Ovary (tissue), 9 donors: ENCODE measurements around the gene RAB4A. TPM values are rescaled to one million over a fixed set of nuclear protein-coding genes. Genes with fewer than 3 reads are reported as not detected.

Source experiments
- DNase-seq, 5 donors: peaks; one replicate each; pipeline ENCODE4 v3.0.0-alpha.2; 2019 to 2020
- H3K27ac ChIP-seq, 2 donors: fragments of 200-600 bp; one replicate each; pipeline versions ENCODE4 v1.5.1 to v1.8.0; 2019 to 2022
- H3K27me3 ChIP-seq: fragments of 200-600 bp; one replicate; pipeline ENCODE4 v1.8.0; 2022
- H3K36me3 ChIP-seq: fragments of 200-600 bp; sonication (generic); one replicate; pipeline ENCODE4 v1.5.1; 2019
- H3K4me1 ChIP-seq: one replicate; pipeline ENCODE4 v1.8.1; 2013; ENCODE audit warnings: mild to moderate bottlenecking, moderate library complexity; ENCODE audit not compliant: insufficient read depth
- H3K4me3 ChIP-seq: fragments of 200-600 bp; sonication (generic); one replicate; pipeline ENCODE4 v1.5.1; 2017
- H3K9me3 ChIP-seq, 2 donors: fragments of 200-600 bp in 1 of 2; sonication (generic) in 1 of 2; one replicate each; pipeline versions ENCODE4 v1.5.1 to v1.8.1; 2013 to 2019; ENCODE audit warnings: mild to moderate bottlenecking in 1 of 2, moderate library complexity in 1 of 2
- EP300 ChIP-seq: sonication (generic); formaldehyde crosslinking; IDR thresholded peaks from one replicate; pipeline ENCODE4 v1.6.1; 2017; ENCODE audit warnings: antibody characterized with exemption
- POLR2A ChIP-seq: fragments of 450-650 bp; IDR thresholded peaks from one replicate; pipeline ENCODE4 v1.6.1; 2017; ENCODE audit warnings: antibody characterized with exemption, mild to moderate bottlenecking, moderate library complexity
- WGBS, 3 donors: extraction: QIAGEN DNeasy Blood & Tissue Kit in 1 of 3; methylation state at CpG; one replicate each; pipeline versions ENCODE4 v1.1.5 to v1.1.7; 2013 to 2017; 5-methylcytosine and 5-hydroxymethylcytosine counted together
- intact Hi-C, 4 donors: fragments of 100-400 bp; cut with DNase I; formaldehyde crosslinking; loops; one replicate each; pipeline versions ENCODE4 v1.11.0 to v1.15.1; 2022 to 2023
- polyA plus RNA-seq, 2 donors: library from polyadenylated mRNA; stranded (reverse); fragments of 200-250 nt in 1 of 2; fragments of 350-450 nt in 1 of 2; fragmentation: Illumina TruSeq in 1 of 2; extraction: RNeasy Lipid Tissue Mini Kit (QIAGEN cat#74804) in 1 of 2; gene quantifications; one replicate each; pipeline ENCODE4 v1.2.3, GENCODE V29; 2013 to 2014
- total RNA-seq, 7 donors: library from RNA; depleted of rRNA in 2 of 7; stranded (reverse); fragments of >200 nt in 2 of 7; fragmentation: NEBNext Ultra II Directional in 3 of 7; extraction: Animal tissue kit (Norgen Biotek cat#: 25700) in 3 of 7; gene quantifications; one replicate each; pipeline versions ENCODE4 v1.1.0 to v1.2.4, GENCODE V29; 2016 to 2023
- TF ChIP-seq, protein P1 (sequence below), 3 donors: fragments of 450-650 bp in 2 of 3; fragments of 200-600 bp in 1 of 3; IDR thresholded peaks; one replicate each; pipeline versions ENCODE4 v1.5.1 to v1.8.0; 2016 to 2022; ENCODE audit warnings: antibody characterized with exemption in 3 of 3, mild to moderate bottlenecking in 1 of 3
- donor health status: DM: no; HTN: no; CAD: no; lungs with moderate emphysema.
- donor health status: DM: no; HTN: no; CAD: no.
- donor health status: Bipolar disorder and iron deficiency.
- donor health status: DM: yes; HTN: yes; CAD: no.
- donor health status: DM: no; HTN: no; CAD: no.
- donor health status: DM: yes; HTN: yes; CAD: no.

Gene RAB4A
- total and polyA plus RNA-seq, 9 donors, result 19.5 to 69.2 (median 44.3) TPM

- Histone ChIP-seq H3K9me3 (no peaks in the 10 kb centered on the region), H3K27me3 (no peaks in the 10 kb centered on the region), H3K4me1 (no peaks in the 10 kb centered on the region), H3K27ac (no peak overlapping the region), H3K36me3 (no peaks in the 10 kb centered on the region), H3K4me3 (no peak overlapping the region)
- TF ChIP-seq, protein P1, sequence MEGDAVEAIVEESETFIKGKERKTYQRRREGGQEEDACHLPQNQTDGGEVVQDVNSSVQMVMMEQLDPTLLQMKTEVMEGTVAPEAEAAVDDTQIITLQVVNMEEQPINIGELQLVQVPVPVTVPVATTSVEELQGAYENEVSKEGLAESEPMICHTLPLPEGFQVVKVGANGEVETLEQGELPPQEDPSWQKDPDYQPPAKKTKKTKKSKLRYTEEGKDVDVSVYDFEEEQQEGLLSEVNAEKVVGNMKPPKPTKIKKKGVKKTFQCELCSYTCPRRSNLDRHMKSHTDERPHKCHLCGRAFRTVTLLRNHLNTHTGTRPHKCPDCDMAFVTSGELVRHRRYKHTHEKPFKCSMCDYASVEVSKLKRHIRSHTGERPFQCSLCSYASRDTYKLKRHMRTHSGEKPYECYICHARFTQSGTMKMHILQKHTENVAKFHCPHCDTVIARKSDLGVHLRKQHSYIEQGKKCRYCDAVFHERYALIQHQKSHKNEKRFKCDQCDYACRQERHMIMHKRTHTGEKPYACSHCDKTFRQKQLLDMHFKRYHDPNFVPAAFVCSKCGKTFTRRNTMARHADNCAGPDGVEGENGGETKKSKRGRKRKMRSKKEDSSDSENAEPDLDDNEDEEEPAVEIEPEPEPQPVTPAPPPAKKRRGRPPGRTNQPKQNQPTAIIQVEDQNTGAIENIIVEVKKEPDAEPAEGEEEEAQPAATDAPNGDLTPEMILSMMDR (IDR thresholded peaks at IDR 0.05), result peak in 2 of 3 donors; percentile 24 to 58
- no peak for TF ChIP-seq EP300
- DNase-seq, result no peak
- intact Hi-C loops, result loop anchor here (5.0 to 10.0 kb wide), 6 partner anchors 227 to 590 kb away; partner anchors contain the start of gene RHOU (in 2 of the 4)
- WGBS, 3 donors, result 59 to 62% (median 59%) methylated on average over 1 of the region's 1 CpG
These were observed 15.9 kb upstream of the RAB4A start for GRCh38 chr1:229254910-229255541.

- Histone ChIP-seq H3K9me3 (no peaks in the 10 kb centered on the region), H3K27me3 (no peaks in the 10 kb centered on the region), H3K4me3 (no peak overlapping the region), H3K36me3 (no peaks in the 10 kb centered on the region), H3K27ac (no peak overlapping the region), H3K4me1 (no peaks in the 10 kb centered on the region)
- intact Hi-C loops, result loop anchor here (2.0 to 10.0 kb wide), 6 partner anchors 223 to 593 kb away; partner anchors contain the start of gene RHOU (in 2 of the 4)
- peak; percentile 56 to 74 (median 61) for DNase-seq
- WGBS, 3 donors, result 15 to 20% (median 19%) methylated on average over 4 of the region's 4 CpGs
- TF ChIP-seq, protein P1 (IDR thresholded peaks at IDR 0.05), result peak; percentile 48 to 89 (median 82)
- TF ChIP-seq POLR2A, result no peak
- TF ChIP-seq EP300, result no peak
These were observed 12.7 kb upstream of the RAB4A start for GRCh38 chr1:229258031-229258756.

DNA sequence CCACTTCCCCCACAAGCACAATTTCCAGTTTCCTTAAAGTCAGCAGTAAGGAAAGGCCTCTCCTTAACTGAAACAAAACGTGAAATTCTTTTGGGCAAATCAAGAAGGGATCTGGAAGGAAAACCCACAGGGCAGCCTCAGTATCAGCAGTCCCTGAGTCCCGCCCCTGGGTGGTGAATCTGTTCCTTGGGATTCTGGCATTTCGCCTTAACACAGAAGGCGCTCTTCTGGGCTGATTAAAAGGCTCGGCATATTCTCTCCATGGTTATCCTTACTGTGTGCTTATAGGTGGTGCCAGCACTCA, 12.2 kb upstream of the RAB4A start:
- H3K4me1 ChIP-seq, result no peaks in the 10 kb centered on the region
- no peak overlapping the region for H3K4me3 ChIP-seq
- TF ChIP-seq, protein P1 (IDR thresholded peaks at IDR 0.05), result no peak
- no peak for TF ChIP-seq EP300
- TF ChIP-seq POLR2A, result no peak
- intact Hi-C loops, result loop anchor here (2.0 to 10.0 kb wide), 6 partner anchors 222 to 594 kb away; partner anchors contain the start of gene RHOU (in 2 of the 4)
- H3K36me3 ChIP-seq, result no peaks in the 10 kb centered on the region
- no peaks in the 10 kb centered on the region for H3K27me3 ChIP-seq
- no peak overlapping the region for H3K27ac ChIP-seq
- 65 to 73% (median 71%) methylated on average over 5 of the region's 5 CpGs for WGBS, 3 donors
- DNase-seq, result no peak
- no peaks in the 10 kb centered on the region for H3K9me3 ChIP-seq

- 77 to 82% (median 78%) methylated on average over 3 of the region's 3 CpGs for WGBS, 3 donors
- no peaks in the 10 kb centered on the region for H3K27me3 ChIP-seq
- intact Hi-C loops, result no loop called here
- DNase-seq, result no peak
- no peaks in the 10 kb centered on the region for H3K4me1 ChIP-seq
- TF ChIP-seq, protein P1 (IDR thresholded peaks at IDR 0.05), result no peak
- no peak for TF ChIP-seq POLR2A
- no peak for TF ChIP-seq EP300
- no peaks in the 10 kb centered on the region for H3K9me3 ChIP-seq
- no peak overlapping the region for H3K27ac ChIP-seq
- no peaks in the 10 kb centered on the region for H3K36me3 ChIP-seq
- H3K4me3 ChIP-seq, result no peak overlapping the region
These were observed 10.6 kb upstream of the RAB4A start for GRCh38 chr1:229260297-229260696.
